ENCODE measurements around the gene AK4. TPM values are rescaled to one million over a fixed set of nuclear protein-coding genes. Genes with fewer than 3 reads are reported as not detected.
"Not testable (repeated sequence)": the region's sequence is repeated elsewhere in the genome, so short reads cannot be mapped to it uniquely, and the experiment has no call there.

The AK4 gene
- polyA plus RNA-seq (2014; cell fraction: cytosol; rRNA removed): 13.7 and 16.0 TPM in 2 replicates
- 6.9 and 9.4 TPM in 2 replicates for polyA plus RNA-seq (2014; cell fraction: nucleus; rRNA removed)

GRCh38 chr1:65148178-65148547 lies at the start of gene AK4:
AK4 (plus strand) TSS chr1:65148203; CDS start chr1:65148408, 205 bp downstream.
- not testable (repeated sequence) for DNase-seq (ENCODE audit: low spot score)

- DNase-seq (ENCODE audit: low spot score): no peak
Measured at GRCh38 chr1:65103807-65104206, 44.2 kb upstream of the AK4 start.

GRCh38 chr1:65104854-65105534 lies 43.0 kb upstream of the AK4 start:
- DNase-seq (ENCODE audit: low spot score): no peak

GRCh38 chr1:65105596-65105995 lies 42.4 kb upstream of the AK4 start:
- no peak for DNase-seq (ENCODE audit: low spot score)

- DNase-seq (ENCODE audit: low spot score): no peak
Measured at GRCh38 chr1:65108025-65108642, 39.9 kb upstream of the AK4 start.

GRCh38 chr1:65109487-65109886 lies 38.5 kb upstream of the AK4 start:
- DNase-seq (ENCODE audit: low spot score): no peak

GRCh38 chr1:65112811-65113210 lies 35.2 kb upstream of the AK4 start:
- no peak for DNase-seq (ENCODE audit: low spot score)

- DNase-seq (ENCODE audit: low spot score): no peak
Measured at GRCh38 chr1:65113298-65113697, 34.7 kb upstream of the AK4 start.

GRCh38 chr1:65114322-65114721 lies 33.7 kb upstream of the AK4 start:
- DNase-seq (ENCODE audit: low spot score): no peak

- DNase-seq (ENCODE audit: low spot score): no peak
Measured at GRCh38 chr1:65119951-65120350, 28.1 kb upstream of the AK4 start.

- not testable (repeated sequence) for DNase-seq (ENCODE audit: low spot score)
Measured at GRCh38 chr1:65129104-65129503, 18.9 kb upstream of the AK4 start.

GRCh38 chr1:65138524-65138923 lies 9.5 kb upstream of the AK4 start:
- no peak for DNase-seq (ENCODE audit: low spot score)

- not testable (repeated sequence) for DNase-seq (ENCODE audit: low spot score)
Measured at GRCh38 chr1:65139793-65140192, 8.2 kb upstream of the AK4 start.

GRCh38 chr1:65141394-65141793 lies 6.6 kb upstream of the AK4 start:
- no peak for DNase-seq (ENCODE audit: low spot score)

GRCh38 chr1:65141918-65142317 lies 6.1 kb upstream of the AK4 start:
- no peak for DNase-seq (ENCODE audit: low spot score)

- DNase-seq (ENCODE audit: low spot score): not testable (repeated sequence)
Measured at GRCh38 chr1:65143112-65143658, 4.8 kb upstream of the AK4 start.

GRCh38 chr1:65146908-65147423 lies 1.0 kb upstream of the AK4 start:
- DNase-seq (ENCODE audit: low spot score): no peak

- DNase-seq (ENCODE audit: low spot score): peak; percentile 35
Measured at GRCh38 chr1:65147424-65148177, 402 bp upstream of the AK4 start.

- DNase-seq (ENCODE audit: low spot score): peak; percentile 51
Measured at GRCh38 chr1:65148548-65149350, 746 bp downstream of the AK4 start.

- DNase-seq (ENCODE audit: low spot score): no peak
Measured at GRCh38 chr1:65149351-65150107, 1.5 kb downstream of the AK4 start.

Data from SK-N-DZ (cell line).